ENCODE measurements around the gene MR1. TPM values are rescaled to one million over a fixed set of nuclear protein-coding genes. Genes with fewer than 3 reads are reported as not detected.
"Not testable (repeated sequence)": the region's sequence is repeated elsewhere in the genome, so short reads cannot be mapped to it uniquely, and the experiment has no call there.

MR1 gene
- total RNA-seq, 1 experiment from 2014 or later: 13.3 TPM

GRCh38 chr1:181023265-181024057 lies 10.3 kb upstream of the MR1 start:
- in situ Hi-C loops (cut with HindIII; ENCODE audit: low pct_unique_long_range_greater_than_20kb, low sequenced_read_pairs): no loop called here
- DNase-seq (ENCODE audit: low read depth): no peak

GRCh38 chr1:181028196-181028595 lies 5.6 kb upstream of the MR1 start:
- no peak for DNase-seq (ENCODE audit: low read depth)
- in situ Hi-C loops (cut with HindIII; ENCODE audit: low pct_unique_long_range_greater_than_20kb, low sequenced_read_pairs): no loop called here

GRCh38 chr1:181028615-181029014 lies 5.2 kb upstream of the MR1 start:
- no peak for DNase-seq (ENCODE audit: low read depth)
- in situ Hi-C loops (cut with HindIII; ENCODE audit: low pct_unique_long_range_greater_than_20kb, low sequenced_read_pairs): no loop called here

- in situ Hi-C loops (cut with HindIII; ENCODE audit: low pct_unique_long_range_greater_than_20kb, low sequenced_read_pairs): no loop called here
- no peak for DNase-seq (ENCODE audit: low read depth)
These were observed 1.2 kb upstream of the MR1 start for GRCh38 chr1:181032535-181032934.

- in situ Hi-C loops (cut with HindIII; ENCODE audit: low pct_unique_long_range_greater_than_20kb, low sequenced_read_pairs): no loop called here
These were observed 520 bp upstream of the MR1 start for GRCh38 chr1:181033128-181033798.

GRCh38 chr1:181035210-181035609 lies 1.4 kb downstream of the MR1 start:
- DNase-seq (ENCODE audit: low read depth); in situ Hi-C loops (cut with HindIII; ENCODE audit: low pct_unique_long_range_greater_than_20kb, low sequenced_read_pairs): not testable (repeated sequence)

More at GRCh38 chr1:181033128-181033798, 520 bp upstream of the MR1 start:
- no peak for DNase-seq (ENCODE audit: low read depth)

GRCh38 chr1:181036107-181036836 lies 2.5 kb downstream of the MR1 start:
- in situ Hi-C loops (cut with HindIII; ENCODE audit: low pct_unique_long_range_greater_than_20kb, low sequenced_read_pairs): no loop called here
- DNase-seq (ENCODE audit: low read depth): no peak

GRCh38 chr1:181037386-181037785 lies 3.6 kb downstream of the MR1 start:
- in situ Hi-C loops (cut with HindIII; ENCODE audit: low pct_unique_long_range_greater_than_20kb, low sequenced_read_pairs): no loop called here
- DNase-seq (ENCODE audit: low read depth): no peak

GRCh38 chr1:181038399-181038873 lies 4.7 kb downstream of the MR1 start:
- in situ Hi-C loops (cut with HindIII; ENCODE audit: low pct_unique_long_range_greater_than_20kb, low sequenced_read_pairs): no loop called here
- DNase-seq (ENCODE audit: low read depth): peak; percentile 64

GRCh38 chr1:181040284-181040865 lies 6.6 kb downstream of the MR1 start:
- in situ Hi-C loops (cut with HindIII; ENCODE audit: low pct_unique_long_range_greater_than_20kb, low sequenced_read_pairs): no loop called here
- no peak for DNase-seq (ENCODE audit: low read depth)

GRCh38 chr1:181043025-181043888 lies 9.5 kb downstream of the MR1 start:
- DNase-seq (ENCODE audit: low read depth): no peak
- in situ Hi-C loops (cut with HindIII; ENCODE audit: low pct_unique_long_range_greater_than_20kb, low sequenced_read_pairs): no loop called here

- in situ Hi-C loops (cut with HindIII; ENCODE audit: low pct_unique_long_range_greater_than_20kb, low sequenced_read_pairs): no loop called here
- peak; percentile 26 for DNase-seq (ENCODE audit: low read depth)
These were observed 10.7 kb downstream of the MR1 start for GRCh38 chr1:181044449-181044966.

- DNase-seq (ENCODE audit: low read depth); in situ Hi-C loops (cut with HindIII; ENCODE audit: low pct_unique_long_range_greater_than_20kb, low sequenced_read_pairs): not testable (repeated sequence)
These were observed 12.2 kb downstream of the MR1 start for GRCh38 chr1:181045946-181046345.

GRCh38 chr1:181049378-181049777 lies 15.6 kb downstream of the MR1 start:
- no peak for DNase-seq (ENCODE audit: low read depth)
- in situ Hi-C loops (cut with HindIII; ENCODE audit: low pct_unique_long_range_greater_than_20kb, low sequenced_read_pairs): no loop called here

GRCh38 chr1:181050922-181051321 lies 17.1 kb downstream of the MR1 start:
- no peak for DNase-seq (ENCODE audit: low read depth)

GRCh38 chr1:181056560-181056959 lies 22.8 kb downstream of the MR1 start:
- no peak for DNase-seq (ENCODE audit: low read depth)
- in situ Hi-C loops (cut with HindIII; ENCODE audit: low pct_unique_long_range_greater_than_20kb, low sequenced_read_pairs): no loop called here

More at GRCh38 chr1:181050922-181051321, 17.1 kb downstream of the MR1 start:
- in situ Hi-C loops (cut with HindIII; ENCODE audit: low pct_unique_long_range_greater_than_20kb, low sequenced_read_pairs): no loop called here

- in situ Hi-C loops (cut with HindIII; ENCODE audit: low pct_unique_long_range_greater_than_20kb, low sequenced_read_pairs): no loop called here
These were observed 23.3 kb downstream of the MR1 start for GRCh38 chr1:181057079-181057478.

More at GRCh38 chr1:181057079-181057478, 23.3 kb downstream of the MR1 start:
- DNase-seq (ENCODE audit: low read depth): no peak

All from Caki2 (cell line).